Endodermal cell (in vitro differentiated cells): ENCODE measurements around the gene INTS4. TPM values are rescaled to one million over a fixed set of nuclear protein-coding genes. Genes with fewer than 3 reads are reported as not detected.

Experiments used
- DNase-seq: peaks from one replicate; pipeline ENCODE4 v3.0.0-alpha.2; 2017
- H3K27ac ChIP-seq: 2 replicates; pipeline ENCODE4 v1.5.1; 2013; ENCODE audit warnings: mild to moderate bottlenecking, low read depth, low read length, moderate library complexity
- H3K27me3 ChIP-seq: 2 replicates; pipeline ENCODE4 v1.6.1; 2013; ENCODE audit warnings: mild to moderate bottlenecking, low read length, moderate library complexity; ENCODE audit not compliant: insufficient read depth, control insufficient read depth, poor library complexity, severe bottlenecking
- H3K36me3 ChIP-seq: 2 replicates; pipeline ENCODE4 v1.7.0; 2013; ENCODE audit warnings: mild to moderate bottlenecking, low read length, moderate library complexity; ENCODE audit not compliant: control insufficient read depth, insufficient read depth
- H3K4me1 ChIP-seq: one replicate; pipeline ENCODE4 v1.7.0; 2013; ENCODE audit warnings: low read length; ENCODE audit not compliant: control insufficient read depth, insufficient read depth
- H3K4me3 ChIP-seq: 2 replicates; pipeline ENCODE4 v1.5.1; 2013; ENCODE audit warnings: mild to moderate bottlenecking, low read length, moderate library complexity
- H3K9ac ChIP-seq: 2 replicates; pipeline ENCODE4 v1.6.1; 2013; ENCODE audit warnings: mild to moderate bottlenecking, low read length, moderate library complexity; ENCODE audit not compliant: poor library complexity, severe bottlenecking; ENCODE audit errors: extremely low read depth
- H3K9me3 ChIP-seq: 2 replicates; pipeline ENCODE4 v1.6.1; 2013; ENCODE audit warnings: mild to moderate bottlenecking, low read length, moderate library complexity; ENCODE audit not compliant: control insufficient read depth
- H3K27ac Mint-ChIP-seq: 2 replicates; pipeline ENCODE4 v1.8.0; 2020; ENCODE audit warnings: mixed read lengths
- H3K27me3 Mint-ChIP-seq: 2 replicates; pipeline ENCODE4 v1.8.0; 2021; ENCODE audit warnings: mild to moderate bottlenecking, mixed read lengths; ENCODE audit not compliant: insufficient read depth
- H3K36me3 Mint-ChIP-seq: 2 replicates; pipeline ENCODE4 v1.8.0; 2020; ENCODE audit warnings: low read depth, mixed read lengths
- H3K4me1 Mint-ChIP-seq: 2 replicates; pipeline ENCODE4 v1.8.0; 2020; ENCODE audit warnings: mixed read lengths
- H3K4me3 Mint-ChIP-seq: 2 replicates; pipeline ENCODE4 v1.8.0; 2020; ENCODE audit warnings: mild to moderate bottlenecking, moderate library complexity, mixed read lengths
- H3K9me3 Mint-ChIP-seq: 2 replicates; pipeline ENCODE4 v1.8.0; 2020; ENCODE audit warnings: mild to moderate bottlenecking, mixed read lengths
- WGBS, 2 experiments: methylation state at CpG; one replicate each; pipeline versions ENCODE4 v1.1.5 to v1.1.7; 2013; ENCODE audit warnings: missing lambda C conversion rate in 2 of 2, mixed read lengths in 1 of 2; ENCODE audit not compliant: insufficient coverage in 1 of 2, insufficient read length in 1 of 2; 5-methylcytosine and 5-hydroxymethylcytosine counted together
- total RNA-seq, 2 donors: library from RNA; stranded (reverse); fragmentation: NEBNext Ultra II Directional in 1 of 2; extraction: Animal tissue kit (Norgen Biotek cat#: 25700) in 1 of 2; gene quantifications; 2 replicates in 1 of 2; 3 replicates in 1 of 2; pipeline ENCODE4 v1.2.1, GENCODE V29; 2021
- TF ChIP-seq, protein P1 (sequence below): fragments of 200-600 bp; sonication (generic); conservative IDR thresholded peaks from 2 replicates; pipeline ENCODE4 v1.5.0; 2021; ENCODE audit warnings: antibody characterized with exemption, mild to moderate bottlenecking

Gene INTS4
- total RNA-seq, 2 donors from 2014 or later = 37.2 to 42.0 TPM

DNA sequence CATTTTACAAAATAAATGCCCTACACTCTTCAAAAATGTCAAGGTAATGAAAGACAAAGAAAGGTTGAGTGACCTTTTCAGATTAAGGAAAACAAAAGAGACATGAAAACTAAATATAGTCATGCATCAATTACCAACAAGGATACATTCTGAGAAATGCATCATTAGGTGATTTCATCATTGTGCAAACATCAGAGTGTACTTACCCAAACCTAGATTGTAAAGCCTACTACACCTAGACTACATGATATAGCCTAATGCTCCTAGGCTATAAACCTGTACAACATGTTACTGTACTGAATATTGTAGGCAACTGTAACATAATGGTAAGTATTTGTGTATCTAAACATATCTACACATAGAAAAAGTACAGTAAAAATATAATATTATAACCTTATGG is 26.7 kb downstream of the INTS4 start:
- Histone ChIP-seq H3K36me3 (peaks cover 8% of the 10 kb centered on the region), H3K9me3 (no peaks in the 10 kb centered on the region), H3K4me3 (no peak overlapping the region), H3K27ac (no peak overlapping the region), H3K4me1 (no peaks in the 10 kb centered on the region), H3K9ac (no peak overlapping the region), H3K27me3 (no peaks in the 10 kb centered on the region)
- Mint-ChIP-seq H3K27me3 (no peaks in the 10 kb centered on the region), H3K36me3 (peaks cover 19% of the 10 kb centered on the region), H3K27ac (no peak overlapping the region), H3K4me1 (no peaks in the 10 kb centered on the region), H3K9me3 (no peaks in the 10 kb centered on the region), H3K4me3 (no peak overlapping the region)
- TF ChIP-seq, protein P1, sequence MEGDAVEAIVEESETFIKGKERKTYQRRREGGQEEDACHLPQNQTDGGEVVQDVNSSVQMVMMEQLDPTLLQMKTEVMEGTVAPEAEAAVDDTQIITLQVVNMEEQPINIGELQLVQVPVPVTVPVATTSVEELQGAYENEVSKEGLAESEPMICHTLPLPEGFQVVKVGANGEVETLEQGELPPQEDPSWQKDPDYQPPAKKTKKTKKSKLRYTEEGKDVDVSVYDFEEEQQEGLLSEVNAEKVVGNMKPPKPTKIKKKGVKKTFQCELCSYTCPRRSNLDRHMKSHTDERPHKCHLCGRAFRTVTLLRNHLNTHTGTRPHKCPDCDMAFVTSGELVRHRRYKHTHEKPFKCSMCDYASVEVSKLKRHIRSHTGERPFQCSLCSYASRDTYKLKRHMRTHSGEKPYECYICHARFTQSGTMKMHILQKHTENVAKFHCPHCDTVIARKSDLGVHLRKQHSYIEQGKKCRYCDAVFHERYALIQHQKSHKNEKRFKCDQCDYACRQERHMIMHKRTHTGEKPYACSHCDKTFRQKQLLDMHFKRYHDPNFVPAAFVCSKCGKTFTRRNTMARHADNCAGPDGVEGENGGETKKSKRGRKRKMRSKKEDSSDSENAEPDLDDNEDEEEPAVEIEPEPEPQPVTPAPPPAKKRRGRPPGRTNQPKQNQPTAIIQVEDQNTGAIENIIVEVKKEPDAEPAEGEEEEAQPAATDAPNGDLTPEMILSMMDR = no peak
- no peak for DNase-seq

DNA sequence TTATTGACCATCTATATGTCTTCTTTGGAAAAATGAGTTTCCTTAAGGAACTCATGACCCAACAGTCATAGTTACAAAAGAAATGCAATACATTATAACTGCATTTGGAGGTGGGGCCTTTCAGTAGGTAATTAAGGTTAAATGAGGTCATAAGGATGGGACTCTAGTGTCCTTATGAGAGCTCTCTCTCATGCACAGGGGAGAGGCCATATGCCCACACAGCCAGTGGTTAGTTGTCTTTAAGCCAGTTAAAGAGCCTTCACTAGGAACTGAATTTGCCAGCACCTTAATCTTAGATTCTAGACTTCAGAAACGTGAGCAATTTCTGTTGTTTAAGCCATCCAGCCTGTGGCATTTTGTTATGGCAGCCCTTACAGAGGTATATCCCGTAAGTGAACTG is 27.3 kb downstream of the INTS4 start:
- Mint-ChIP-seq H3K27me3 (no peaks in the 10 kb centered on the region), H3K27ac (no peak overlapping the region), H3K4me1 (no peaks in the 10 kb centered on the region), H3K9me3 (no peaks in the 10 kb centered on the region), H3K4me3 (no peak overlapping the region), H3K36me3 (peaks cover 16% of the 10 kb centered on the region)
- Histone ChIP-seq H3K36me3 (peaks cover 8% of the 10 kb centered on the region), H3K9me3 (no peaks in the 10 kb centered on the region), H3K4me1 (no peaks in the 10 kb centered on the region), H3K9ac (no peak overlapping the region), H3K4me3 (no peak overlapping the region), H3K27ac (no peak overlapping the region), H3K27me3 (no peaks in the 10 kb centered on the region)
- WGBS, 2 experiments = 74 to 92% methylated on average over 1 to 2 of the region's 2 CpGs
- DNase-seq = no peak
- TF ChIP-seq, protein P1 = no peak

GRCh38 chr11:77966338-77966737 is 28.1 kb downstream of the INTS4 start:
- Histone ChIP-seq H3K9me3 (no peaks in the 10 kb centered on the region), H3K27ac (no peak overlapping the region), H3K27me3 (no peaks in the 10 kb centered on the region), H3K4me3 (no peak overlapping the region), H3K9ac (no peak overlapping the region), H3K4me1 (no peaks in the 10 kb centered on the region), H3K36me3 (peaks cover 8% of the 10 kb centered on the region)
- Mint-ChIP-seq H3K36me3 (peaks cover 11% of the 10 kb centered on the region), H3K4me3 (no peak overlapping the region), H3K4me1 (no peaks in the 10 kb centered on the region), H3K9me3 (no peaks in the 10 kb centered on the region), H3K27ac (no peak overlapping the region), H3K27me3 (no peaks in the 10 kb centered on the region)
- no peak for DNase-seq
- TF ChIP-seq, protein P1 = no peak
- WGBS, 2 experiments = 94 to 100% methylated on average over 1 to 2 of the region's 2 CpGs
